ENCODE data around the gene RAB20. TPM values are rescaled to one million over a fixed set of nuclear protein-coding genes. Genes with fewer than 3 reads are reported as not detected.
A peak's percentile ranks its signal among the peaks of the same experiment; 100 is the strongest.

Gene RAB20
- total RNA-seq, 1 experiment from 2014 or later: 7.2 TPM

GRCh38 chr13:110529522-110530311 is 31.8 kb downstream of the RAB20 start:
- no peak for DNase-seq (ENCODE audit: low read depth)

DNA sequence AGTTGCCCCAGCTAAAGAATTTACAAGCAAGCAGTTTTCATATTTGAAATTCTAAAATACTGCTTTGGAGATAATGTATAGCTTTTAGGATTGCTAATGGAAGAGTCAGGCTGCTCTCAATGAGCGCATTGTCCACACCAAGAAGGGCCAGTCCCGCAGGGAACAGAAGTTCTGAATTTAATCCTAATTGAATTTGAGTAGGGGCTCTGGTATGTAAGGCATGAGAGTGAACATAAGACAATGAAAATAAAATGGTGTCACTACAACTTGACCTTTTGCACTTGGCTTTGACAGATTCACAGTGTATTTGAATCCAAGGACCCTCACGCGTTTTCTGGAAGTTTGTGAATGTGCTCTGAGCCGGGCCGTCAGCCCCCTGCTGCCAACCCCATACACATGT is 32.6 kb downstream of the RAB20 start:
- DNase-seq (ENCODE audit: low read depth): no peak

- no peak for DNase-seq (ENCODE audit: low read depth)
Observed at GRCh38 chr13:110528371-110528770, 33.2 kb downstream of the RAB20 start.

GRCh38 chr13:110525328-110526319 is 35.9 kb downstream of the RAB20 start:
- DNase-seq (ENCODE audit: low read depth): no peak

GRCh38 chr13:110524541-110525257 is 36.8 kb downstream of the RAB20 start:
- DNase-seq (ENCODE audit: low read depth): peak; percentile 36

GRCh38 chr13:110523838-110524540 is 37.5 kb downstream of the RAB20 start:
- no peak for DNase-seq (ENCODE audit: low read depth)

GRCh38 chr13:110523180-110523579 is 38.3 kb downstream of the RAB20 start:
- no peak for DNase-seq (ENCODE audit: low read depth)

GRCh38 chr13:110522721-110523120 is 38.8 kb downstream of the RAB20 start:
- no peak for DNase-seq (ENCODE audit: low read depth)

DNA sequence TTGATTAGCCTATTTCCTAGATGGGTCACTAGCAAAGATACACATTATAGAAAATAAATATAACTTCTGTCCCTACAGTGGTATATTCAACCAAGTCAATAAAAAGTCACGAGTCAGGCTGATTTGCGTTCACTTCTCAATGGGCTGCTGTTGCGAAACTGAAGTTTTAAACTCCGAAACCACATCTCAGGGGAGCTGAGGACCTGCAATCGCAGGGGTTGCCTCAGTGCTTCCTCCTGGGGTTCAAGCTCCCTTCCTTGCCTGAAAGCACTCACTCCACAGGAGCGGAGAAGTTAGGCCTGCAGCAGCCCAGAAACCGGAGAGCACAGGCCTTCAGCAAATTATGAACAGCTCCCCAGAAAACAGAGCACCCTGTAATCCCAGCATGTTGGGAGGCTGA is 39.6 kb downstream of the RAB20 start:
- no peak for DNase-seq (ENCODE audit: low read depth)

DNA sequence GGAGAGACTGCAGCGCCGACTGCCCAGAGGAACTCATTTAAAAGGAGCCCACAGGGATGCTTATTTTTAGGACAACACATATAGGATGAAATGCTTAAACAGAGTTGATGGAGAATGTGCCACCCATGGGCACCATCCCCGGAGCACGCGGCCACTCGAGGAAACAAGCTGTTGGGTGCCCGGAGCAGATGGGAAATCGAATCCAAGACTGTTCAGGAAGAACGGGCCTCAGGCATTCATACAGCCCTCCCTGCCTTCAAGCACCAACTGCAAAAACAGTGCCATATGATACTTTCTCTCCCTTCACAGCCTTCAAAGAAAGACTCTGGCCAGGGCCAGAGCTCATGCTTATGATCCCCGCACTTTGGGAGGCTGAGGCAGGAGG is 40.2 kb downstream of the RAB20 start:
- no peak for DNase-seq (ENCODE audit: low read depth)

GRCh38 chr13:110520431-110521295 is 40.9 kb downstream of the RAB20 start:
- DNase-seq (ENCODE audit: low read depth): no peak

GRCh38 chr13:110519506-110519905 is 42.0 kb downstream of the RAB20 start:
- no peak for DNase-seq (ENCODE audit: low read depth)

- DNase-seq (ENCODE audit: low read depth): no peak
Observed at GRCh38 chr13:110519046-110519445, 42.5 kb downstream of the RAB20 start.

- DNase-seq (ENCODE audit: low read depth): no peak
Observed at GRCh38 chr13:110518571-110518970, 43.0 kb downstream of the RAB20 start.

DNA sequence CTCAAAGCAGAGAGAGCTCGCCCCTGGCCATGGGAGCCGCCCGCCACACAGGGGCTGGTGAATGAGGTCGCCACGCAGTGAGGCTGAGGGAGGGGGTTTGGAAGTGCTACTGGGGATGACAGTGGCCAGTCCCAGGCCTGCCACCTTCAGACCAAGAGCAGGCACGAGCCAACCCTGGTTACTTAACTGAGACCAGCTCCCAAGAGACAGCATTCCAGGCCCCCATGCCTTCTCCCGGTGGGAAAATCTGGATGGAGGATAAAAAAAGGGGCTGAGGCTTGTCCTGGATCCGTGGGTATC is 43.3 kb downstream of the RAB20 start:
- DNase-seq (ENCODE audit: low read depth): no peak

GRCh38 chr13:110517505-110518225 is 43.9 kb downstream of the RAB20 start:
- DNase-seq (ENCODE audit: low read depth): no peak

DNA sequence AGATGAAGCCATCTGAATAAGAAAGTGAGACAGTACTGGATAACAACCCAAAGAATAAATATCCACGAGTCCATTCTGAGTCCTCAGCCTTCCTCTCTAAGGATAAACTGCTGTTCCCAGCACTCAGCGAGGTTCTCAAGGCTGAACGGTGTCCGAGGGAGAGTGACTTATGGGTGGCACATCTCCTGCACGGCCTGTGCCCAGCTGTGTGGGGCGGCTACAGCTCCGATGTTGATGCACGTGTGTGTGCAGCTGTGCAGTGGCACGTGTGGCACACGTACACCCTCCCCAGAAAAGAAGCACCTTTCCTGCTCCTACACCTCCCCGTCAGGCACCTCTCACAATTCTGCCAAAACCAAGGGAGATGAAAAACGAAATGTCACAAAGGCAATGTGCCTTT is 45.0 kb downstream of the RAB20 start:
- DNase-seq (ENCODE audit: low read depth): no peak

GRCh38 chr13:110512198-110512740 is 49.3 kb downstream of the RAB20 start:
- no peak for DNase-seq (ENCODE audit: low read depth)

- DNase-seq (ENCODE audit: low read depth): no peak
Observed at GRCh38 chr13:110511509-110512181, 49.9 kb downstream of the RAB20 start.
